BJ (cell line): ENCODE results near the gene MGAT4C. TPM values are rescaled to one million over a fixed set of nuclear protein-coding genes. Genes with fewer than 3 reads are reported as not detected.

Experiments used
- CTCF ChIA-PET: fragments of 350-600 bp; formaldehyde crosslinking; extraction: SDS; loops from one replicate; lab custom pipeline; 2021; ENCODE audit warnings: antibody characterized with exemption, inconsistent platforms; lab: Yijun Ruan, JAX
- POLR2A ChIA-PET: fragments of 300-600 bp; sonication (Branson Sonifier 250); formaldehyde crosslinking; extraction: SDS; loops from one replicate; lab custom pipeline; 2021; ENCODE audit warnings: antibody characterized with exemption; lab: Charles Lee
- DNase-seq: peaks from one replicate; pipeline ENCODE4 v3.0.0-alpha.2; 2011; ENCODE audit warnings: low read depth
- H3K27me3 ChIP-seq: 2 replicates; pipeline ENCODE4 v1.6.0; 2011; ENCODE audit warnings: low read length; ENCODE audit not compliant: control insufficient read depth, insufficient read depth
- H3K36me3 ChIP-seq: 2 replicates; pipeline ENCODE4 v1.5.1; 2011; ENCODE audit warnings: low read length; ENCODE audit not compliant: control insufficient read depth, insufficient read depth
- H3K4me3 ChIP-seq: 2 replicates; pipeline ENCODE4 v1.5.1; 2011; ENCODE audit warnings: low read depth, mild to moderate bottlenecking, control low read depth, low read length
- polyA plus RNA-seq: library from polyadenylated mRNA; depleted of rRNA; stranded (reverse); fragments of >200 nt; gene quantifications from 2 replicates; pipeline ENCODE4 v1.2.3, GENCODE V29; 2011
- TF ChIP-seq, protein P1 (sequence below): IDR thresholded peaks from 2 replicates; pipeline ENCODE4 v1.5.1; 2011; ENCODE audit warnings: low read depth, mild to moderate bottlenecking, control low read depth, inconsistent platforms, low read length, moderate library complexity; ENCODE audit not compliant: insufficient read depth

MGAT4C gene
- polyA plus RNA-seq, 1 experiment: not detected

DNA sequence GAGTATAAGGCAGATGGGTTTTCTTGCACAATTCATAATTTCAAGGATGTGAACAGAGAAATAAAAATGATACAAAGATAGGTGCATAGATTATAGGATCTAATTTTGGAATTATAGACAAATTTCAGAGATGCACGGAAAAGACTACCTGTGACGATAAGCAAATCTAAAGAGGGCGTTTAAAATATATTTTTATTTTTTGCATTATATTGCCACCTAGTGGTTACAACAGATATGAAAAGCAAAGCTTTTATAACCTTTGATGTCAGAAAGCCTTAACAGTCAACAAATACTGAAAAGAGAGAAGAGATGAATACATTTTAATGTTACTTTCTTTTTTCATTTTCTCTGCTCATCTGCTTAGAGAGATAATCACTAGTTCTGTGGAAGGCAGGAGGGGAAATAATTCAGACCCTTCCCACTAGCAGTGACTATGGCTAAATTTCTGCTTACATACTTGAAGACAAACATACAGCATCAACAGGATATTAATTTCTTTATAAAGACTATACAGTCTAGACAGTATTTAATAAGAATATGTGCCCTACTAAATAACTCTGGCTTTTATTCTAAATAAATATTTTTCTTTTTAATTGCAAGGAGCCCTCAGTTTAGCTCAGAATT, 335.8 kb downstream of the MGAT4C start:
- no peak for DNase-seq
- ChIA-PET POLR2A (no interaction called here), CTCF (interaction anchor here (0.7 to 2.1 kb wide), 8 partner anchors 12 to 1963 kb away, joined by 3 to 9 read pairs (median 4); no protein-coding TSS in a partner anchor)
- TF ChIP-seq, protein P1, sequence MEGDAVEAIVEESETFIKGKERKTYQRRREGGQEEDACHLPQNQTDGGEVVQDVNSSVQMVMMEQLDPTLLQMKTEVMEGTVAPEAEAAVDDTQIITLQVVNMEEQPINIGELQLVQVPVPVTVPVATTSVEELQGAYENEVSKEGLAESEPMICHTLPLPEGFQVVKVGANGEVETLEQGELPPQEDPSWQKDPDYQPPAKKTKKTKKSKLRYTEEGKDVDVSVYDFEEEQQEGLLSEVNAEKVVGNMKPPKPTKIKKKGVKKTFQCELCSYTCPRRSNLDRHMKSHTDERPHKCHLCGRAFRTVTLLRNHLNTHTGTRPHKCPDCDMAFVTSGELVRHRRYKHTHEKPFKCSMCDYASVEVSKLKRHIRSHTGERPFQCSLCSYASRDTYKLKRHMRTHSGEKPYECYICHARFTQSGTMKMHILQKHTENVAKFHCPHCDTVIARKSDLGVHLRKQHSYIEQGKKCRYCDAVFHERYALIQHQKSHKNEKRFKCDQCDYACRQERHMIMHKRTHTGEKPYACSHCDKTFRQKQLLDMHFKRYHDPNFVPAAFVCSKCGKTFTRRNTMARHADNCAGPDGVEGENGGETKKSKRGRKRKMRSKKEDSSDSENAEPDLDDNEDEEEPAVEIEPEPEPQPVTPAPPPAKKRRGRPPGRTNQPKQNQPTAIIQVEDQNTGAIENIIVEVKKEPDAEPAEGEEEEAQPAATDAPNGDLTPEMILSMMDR: peak; percentile 51
- Histone ChIP-seq H3K36me3 (no peaks in the 10 kb centered on the region), H3K4me3 (no peak overlapping the region), H3K27me3 (no peaks in the 10 kb centered on the region)
